Muscle of back (tissue), 11 donors: Measurements from ENCODE around the gene ACD. TPM values are rescaled to one million over a fixed set of nuclear protein-coding genes. Genes with fewer than 3 reads are reported as not detected.
A peak's percentile ranks its signal among the peaks of the same experiment; 100 is the strongest.

Experiments
- DNase-seq, 3 donors: peaks; one replicate each; pipeline versions ENCODE4 v3.0.0 to v3.0.0-alpha.2; 2013
- polyA plus RNA-seq, 10 donors: library from polyadenylated mRNA; unstranded; fragments of 120-200 nt; gene quantifications; one replicate each; pipeline ENCODE4 v1.2.1, GENCODE V29; 2013; ENCODE audit not compliant: insufficient read length in 10 of 10

Gene ACD
- polyA plus RNA-seq, 10 donors, result 11.2 to 17.4 (median 14.1) TPM

DNA sequence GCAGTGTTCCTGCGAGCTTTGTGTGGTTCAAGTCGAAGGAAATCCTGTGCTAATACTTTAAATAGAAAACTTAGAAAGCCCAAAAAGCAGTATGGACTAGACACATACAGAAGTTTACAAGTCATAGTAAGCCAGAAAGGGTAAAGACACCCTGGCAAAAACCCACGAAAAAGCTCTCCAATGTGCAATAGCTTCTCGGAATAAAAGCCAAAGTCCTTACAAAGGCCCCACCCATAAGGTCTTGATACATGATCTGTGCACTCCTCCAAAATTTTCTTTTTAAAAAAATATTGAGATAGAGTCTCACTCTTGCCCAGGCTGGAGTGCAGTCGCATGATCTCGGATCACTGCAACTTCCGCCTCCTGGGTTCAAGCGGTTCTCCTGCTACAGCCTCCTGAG is 16.9 kb upstream of the ACD start:
- no peak for DNase-seq

GRCh38 chr16:67676516-67676915 is 16.5 kb upstream of the ACD start:
- no peak for DNase-seq

DNA sequence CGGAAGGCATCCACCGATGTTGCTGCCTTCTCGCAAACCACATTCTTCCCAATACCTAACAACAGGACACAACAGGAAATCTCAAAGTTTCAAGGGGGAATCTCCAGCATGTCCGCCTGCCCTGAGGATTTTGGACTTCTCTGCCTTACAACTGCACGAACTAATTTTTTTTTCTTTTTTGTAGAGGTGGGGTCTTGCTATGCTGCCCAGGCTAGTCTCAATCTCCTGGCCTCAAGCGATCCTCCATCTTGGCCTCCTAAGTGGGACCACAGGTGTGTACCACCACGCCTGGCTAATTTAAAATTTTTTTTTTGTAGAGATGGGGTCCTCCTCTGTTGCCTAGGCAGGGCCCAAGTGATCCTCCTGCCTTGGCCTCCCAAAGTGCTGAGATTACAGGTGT is 15.9 kb upstream of the ACD start:
- DNase-seq, result no peak

GRCh38 chr16:67675579-67675935 is 15.5 kb upstream of the ACD start:
- DNase-seq, result no peak

DNA sequence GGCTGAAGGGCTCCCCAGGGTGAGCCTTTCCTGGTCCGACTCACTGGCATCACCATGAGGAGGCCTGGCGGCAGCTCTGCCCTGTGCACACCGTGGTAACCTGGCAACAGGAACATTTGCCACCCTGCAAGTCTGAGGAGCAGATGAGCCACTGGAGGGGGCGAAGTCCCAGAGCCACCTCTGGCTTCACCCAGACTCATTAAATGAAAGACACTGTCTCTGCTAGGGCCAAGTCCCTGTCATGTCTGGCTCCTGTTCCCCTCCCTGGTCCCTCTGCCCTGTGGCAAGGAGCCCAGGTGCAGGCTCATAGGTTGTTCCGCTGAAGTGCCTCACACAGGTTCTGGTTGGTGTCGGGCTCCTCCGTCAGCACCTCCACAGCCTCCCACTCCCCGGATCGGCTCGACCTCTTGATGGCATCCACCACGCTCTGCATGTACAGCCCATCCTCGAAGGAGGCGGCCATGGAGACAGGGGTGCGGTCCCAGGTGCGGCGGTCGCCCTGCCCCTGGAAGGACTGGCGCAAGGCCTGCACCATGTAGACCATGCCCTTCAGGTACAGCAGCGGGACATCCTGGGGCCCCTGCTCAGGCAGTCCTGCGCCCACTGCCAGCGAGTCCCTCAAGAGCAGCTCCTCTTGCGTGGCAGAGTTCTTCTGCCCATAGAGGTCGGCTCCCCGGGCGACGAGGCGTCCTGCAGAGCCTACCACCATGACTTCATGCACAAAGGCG is 15.0 kb upstream of the ACD start:
- no peak for DNase-seq

DNA sequence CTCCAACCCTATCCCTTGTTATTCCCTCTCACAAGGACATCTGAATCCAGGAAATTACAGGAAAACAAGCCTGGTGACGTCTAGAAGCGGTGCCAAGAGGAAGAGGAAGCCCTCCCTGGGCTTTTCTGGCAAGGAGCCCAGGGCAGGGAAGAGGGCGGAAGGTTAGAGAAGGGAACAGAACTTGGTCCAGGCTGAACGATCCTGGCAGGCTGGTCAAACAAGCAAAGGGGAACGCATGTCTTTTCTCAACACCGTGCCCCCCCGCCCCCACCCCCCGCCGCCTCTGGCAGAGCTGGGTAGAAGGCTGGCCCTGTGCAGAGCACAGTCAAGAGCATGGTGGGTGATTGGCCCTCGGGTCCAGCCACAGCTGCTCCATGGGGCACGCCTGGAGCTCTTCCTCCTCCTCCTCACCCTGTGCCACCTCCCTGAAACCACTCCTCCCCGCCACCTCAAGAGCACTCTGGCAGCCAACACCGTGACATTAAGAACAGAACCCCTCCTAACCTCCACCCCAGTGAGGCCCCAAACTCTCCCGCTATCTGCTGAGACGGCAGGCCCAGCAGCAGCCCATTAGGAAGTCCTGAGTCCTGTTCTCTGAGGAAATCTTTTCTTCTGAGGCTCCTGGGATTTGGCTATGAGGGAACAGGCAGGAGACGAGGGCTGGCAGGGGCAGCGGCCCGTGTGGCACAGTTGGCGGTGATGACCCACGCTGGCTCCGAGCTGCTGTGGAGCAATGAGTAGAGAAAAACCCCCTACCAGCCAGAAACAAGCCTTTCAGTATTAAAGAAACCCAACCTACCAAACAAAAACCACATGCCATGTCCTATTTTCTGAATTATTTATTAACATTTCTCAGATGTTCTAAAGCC is 13.9 kb upstream of the ACD start:
- peak in 2 of 3 donors; percentile 36 to 61 for DNase-seq

- peak in 2 of 3 donors; percentile 48 to 62 for DNase-seq
Observed at GRCh38 chr16:67672739-67673662, 12.9 kb upstream of the ACD start.

- DNase-seq, result no peak
Observed at GRCh38 chr16:67672306-67672705, 12.2 kb upstream of the ACD start.

GRCh38 chr16:67669499-67670101 is 9.5 kb upstream of the ACD start:
- peak in 1 of 3 donors; percentile 1 for DNase-seq

DNA sequence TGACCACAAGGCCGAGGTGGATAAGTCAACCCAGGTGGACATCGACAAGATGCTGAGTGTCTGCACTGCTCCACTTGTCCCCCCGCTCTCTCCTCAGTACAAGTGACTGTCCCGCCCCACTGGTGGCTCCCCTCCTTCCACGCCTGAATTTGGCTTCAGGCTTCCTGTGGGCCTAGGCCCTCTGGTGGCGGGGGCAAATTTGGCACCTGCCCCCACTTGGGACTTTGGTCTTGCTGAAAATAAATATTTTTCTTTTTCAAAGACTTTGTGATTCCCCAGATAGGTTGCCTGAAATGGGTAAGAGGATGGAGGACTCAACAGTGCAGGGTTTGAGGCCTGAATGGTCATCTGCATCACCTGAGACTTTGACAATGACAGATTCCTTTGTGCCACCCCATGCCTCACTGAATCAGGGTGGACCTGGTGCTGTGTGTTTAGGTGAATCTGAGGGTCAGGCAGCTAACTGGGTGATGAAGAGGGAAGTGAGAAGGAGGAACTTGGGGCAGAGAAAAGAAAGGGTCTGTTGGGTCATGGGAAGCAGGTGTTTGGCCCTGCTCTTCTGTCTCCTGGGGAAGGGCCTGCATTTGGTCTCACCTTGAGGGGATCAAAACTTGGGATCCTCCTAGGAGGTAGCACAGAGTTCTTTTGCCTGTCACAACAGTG is 8.6 kb upstream of the ACD start:
- peak in 1 of 3 donors; percentile 8 for DNase-seq

- peak; percentile 85 to 92 (median 86) for DNase-seq
Observed at GRCh38 chr16:67667817-67668494, 7.9 kb upstream of the ACD start.

- DNase-seq, result peak in 1 of 3 donors; percentile 67
Observed at GRCh38 chr16:67667453-67667816, 7.4 kb upstream of the ACD start.

GRCh38 chr16:67666559-67667452 is 6.7 kb upstream of the ACD start, which contains the start of the genes C16orf86 and ENKD1:
Gene C16orf86, plus strand, starts transcription at chr16:67666814. Its CDS starts 157 bp downstream, at chr16:67666971.
Gene ENKD1, minus strand, starts transcription at chr16:67666750. Its CDS starts 308 bp downstream, at chr16:67666442.
- DNase-seq, result peak; percentile 62 to 93 (median 86)

DNA sequence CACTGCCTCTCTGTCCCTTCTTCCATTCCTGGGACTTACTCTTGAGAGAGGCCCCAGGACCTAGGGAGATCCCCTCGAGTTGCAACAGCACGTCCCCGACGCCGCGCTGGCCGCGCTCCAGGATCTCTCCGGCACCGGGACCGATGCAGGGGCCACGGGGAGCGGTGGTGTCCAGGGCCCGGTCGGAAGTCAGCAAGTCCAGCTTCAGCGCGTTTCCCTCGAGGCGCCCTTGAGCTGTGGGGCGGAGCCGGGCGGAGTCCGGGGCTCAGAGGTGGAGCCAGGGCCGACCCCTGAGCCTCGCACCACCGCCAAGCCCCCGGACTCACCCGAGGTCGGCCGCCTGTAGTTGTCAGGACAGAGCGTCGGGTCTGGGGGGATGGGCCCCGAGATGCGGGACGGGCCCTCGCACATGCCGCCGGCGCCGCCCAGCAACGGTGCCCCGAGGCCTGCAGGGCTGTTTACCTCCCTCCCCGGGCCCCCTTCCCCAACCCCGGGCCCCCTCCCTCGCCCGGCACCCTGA is 6.0 kb upstream of the ACD start:
- DNase-seq, result peak in 2 of 3 donors; percentile 32 to 63

DNA sequence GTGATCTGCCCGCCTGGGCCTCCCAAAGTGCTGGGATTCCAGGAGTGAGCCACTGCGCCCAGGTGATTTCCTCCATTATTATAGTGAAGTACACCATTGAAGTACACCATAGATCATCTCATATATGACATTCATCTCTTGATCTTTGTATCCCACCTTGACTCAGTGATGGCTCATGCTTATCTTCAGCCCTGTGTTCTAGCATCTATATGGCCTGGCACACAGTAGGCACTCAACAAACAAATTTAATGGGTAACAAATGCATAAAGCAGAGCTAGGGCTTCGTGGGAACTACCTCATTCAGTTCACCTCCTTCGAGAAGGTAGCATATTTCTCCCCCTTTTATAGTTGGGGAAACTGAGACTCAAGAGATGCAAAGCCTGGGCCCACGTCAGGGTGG is 5.5 kb upstream of the ACD start:
- DNase-seq, result no peak

DNA sequence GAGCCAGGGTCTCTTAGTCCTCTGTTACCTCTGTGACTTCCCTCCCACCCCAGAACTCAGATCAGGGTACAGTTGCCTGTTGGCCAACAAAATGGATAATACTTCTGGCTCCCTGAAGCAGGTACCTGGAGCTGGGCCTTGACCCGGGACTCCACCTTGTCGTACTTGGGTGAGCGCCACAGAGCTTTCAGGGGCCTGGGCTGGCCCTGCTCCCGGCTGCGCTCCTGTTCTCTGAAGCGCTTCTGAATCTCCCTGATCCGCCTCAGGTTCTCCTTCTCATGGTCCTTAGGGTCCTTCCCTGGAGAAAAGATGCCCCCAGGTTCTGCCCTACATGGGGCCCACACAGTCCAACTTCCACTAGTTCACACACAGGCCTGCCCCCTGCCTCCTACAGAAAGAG is 4.8 kb upstream of the ACD start:
- DNase-seq, result no peak

DNA sequence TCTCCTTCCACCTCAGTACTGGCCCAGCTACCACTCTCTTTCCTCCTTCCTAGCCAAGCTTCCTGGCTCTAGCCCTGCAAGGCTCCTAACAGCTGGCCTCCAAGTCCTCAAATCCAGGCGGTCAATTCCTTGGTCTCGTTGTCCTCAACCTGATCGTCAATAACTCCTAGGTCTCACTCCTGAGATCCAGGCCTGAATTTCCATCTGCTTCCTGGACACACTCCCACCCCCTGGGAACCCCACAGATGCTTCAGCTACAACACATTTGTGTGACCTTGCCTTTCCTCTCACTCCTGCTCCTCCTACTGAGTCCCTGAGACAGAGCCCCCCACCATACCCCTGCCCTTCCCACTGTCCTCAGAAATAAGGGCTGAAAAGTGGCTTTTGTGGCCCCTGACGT is 4.2 kb upstream of the ACD start:
- peak in 1 of 3 donors; percentile 39 for DNase-seq

DNA sequence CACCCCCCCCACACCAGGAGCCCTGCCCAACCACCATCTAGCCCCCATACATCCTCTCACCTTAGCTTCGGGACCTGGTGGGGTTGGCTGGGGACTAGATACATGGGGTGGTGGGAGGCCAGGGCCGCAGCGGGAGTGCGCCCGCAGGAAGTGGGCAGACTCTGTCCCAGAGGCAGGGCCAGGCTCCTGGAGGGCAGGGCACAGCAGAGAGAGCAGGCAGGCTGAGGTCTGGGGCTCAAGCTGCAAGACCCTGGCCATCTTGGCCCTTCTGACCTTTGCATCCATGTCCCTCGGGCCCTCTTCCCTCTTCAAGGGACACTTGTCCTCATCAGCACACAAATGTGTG is 3.8 kb upstream of the ACD start:
- DNase-seq, result no peak
